Measurements from ENCODE around the gene HELZ2. TPM values are rescaled to one million over a fixed set of nuclear protein-coding genes. Genes with fewer than 3 reads are reported as not detected.

The HELZ2 gene
- total RNA-seq, 1 experiment from 2014 or later, result 35.2 TPM

GRCh38 chr20:63547725-63548480, 26.1 kb downstream of the HELZ2 start, which contains the start of gene SRMS:
TSS of gene SRMS (minus strand) at chr20:63547749. CDS start at chr20:63547463, 286 bp downstream.
- H3K27ac Mint-ChIP-seq (ENCODE audit: unreplicated experiment), result no peak within 1 kb of the TSS
- intact Hi-C loops (cut with micrococcal nuclease; ENCODE audit: unreplicated experiment), result no loop called here
- Histone ChIP-seq H3K36me3 (ENCODE audit: control insufficient read depth, insufficient read depth, low read length) (no peaks in the 10 kb centered on the region), H3K4me1 (peaks cover 28% of the 10 kb centered on the region), H3K27me3 (replicated peaks; ENCODE audit: control insufficient read depth, insufficient read depth, low read length) (no peaks in the 10 kb centered on the region), H3K9me3 (peaks cover under 1% of the 10 kb centered on the region), H3K4me3 (ENCODE audit: low read depth, low read length) (no peak within 1 kb of the TSS)
- no peak within 1 kb of the TSS for H3K4me3 Mint-ChIP-seq (ENCODE audit: unreplicated experiment)
- DNase-seq, result no peak
- H3K9me3 Mint-ChIP-seq (ENCODE audit: unreplicated experiment), result no peaks in the 10 kb centered on the region
- H3K27me3 Mint-ChIP-seq (ENCODE audit: insufficient read depth, unreplicated experiment), result no peaks in the 10 kb centered on the region
- no peak for TF ChIP-seq CTCF (IDR thresholded peaks at IDR 0.05; ENCODE audit: insufficient read depth in 1 of 2, low read depth in 1 of 2, low read length in 1 of 2, severe bottlenecking in 1 of 2, unreplicated experiment in 1 of 2)
- peaks cover 22% of the 10 kb centered on the region for H3K4me1 Mint-ChIP-seq (ENCODE audit: low read depth, unreplicated experiment)
- BruUV-seq (replicated peaks), result no TSS peak
- POLR2A ChIA-PET, result no interaction called here
- CTCF ChIA-PET, result interaction anchor here (1.8 kb wide), 1 partner anchor 10 kb away, joined by 6 read pairs; no protein-coding TSS in a partner anchor
- H3K36me3 Mint-ChIP-seq (ENCODE audit: insufficient read depth, unreplicated experiment), result no peaks in the 10 kb centered on the region

- Histone ChIP-seq H3K27me3 (replicated peaks; ENCODE audit: control insufficient read depth, insufficient read depth, low read length) (no peaks in the 10 kb centered on the region), H3K9me3 (no peaks in the 10 kb centered on the region), H3K36me3 (ENCODE audit: control insufficient read depth, insufficient read depth, low read length) (no peaks in the 10 kb centered on the region), H3K4me1 (peaks cover 28% of the 10 kb centered on the region), H3K4me3 (ENCODE audit: low read depth, low read length) (no peak overlapping the region)
- intact Hi-C loops (cut with micrococcal nuclease; ENCODE audit: unreplicated experiment), result no loop called here
- DNase-seq, result no peak
- H3K36me3 Mint-ChIP-seq (ENCODE audit: insufficient read depth, unreplicated experiment), result no peaks in the 10 kb centered on the region
- BruUV-seq (replicated peaks), result no TSS peak
- CTCF ChIA-PET, result interaction anchor here (1.8 kb wide), 1 partner anchor 9 kb away, joined by 6 read pairs; no protein-coding TSS in a partner anchor
- TF ChIP-seq CTCF (IDR thresholded peaks at IDR 0.05; ENCODE audit: insufficient read depth in 1 of 2, low read depth in 1 of 2, low read length in 1 of 2, severe bottlenecking in 1 of 2, unreplicated experiment in 1 of 2), result no peak
- H3K9me3 Mint-ChIP-seq (ENCODE audit: unreplicated experiment), result no peaks in the 10 kb centered on the region
- no peaks in the 10 kb centered on the region for H3K27me3 Mint-ChIP-seq (ENCODE audit: insufficient read depth, unreplicated experiment)
- no peak overlapping the region for H3K4me3 Mint-ChIP-seq (ENCODE audit: unreplicated experiment)
- no peak overlapping the region for H3K27ac Mint-ChIP-seq (ENCODE audit: unreplicated experiment)
- POLR2A ChIA-PET, result interaction anchor here (0.6 kb wide), 1 partner anchor 195 kb away, joined by 4 read pairs; no protein-coding TSS in a partner anchor
- peaks cover 22% of the 10 kb centered on the region for H3K4me1 Mint-ChIP-seq (ENCODE audit: low read depth, unreplicated experiment)
These were observed 26.9 kb downstream of the HELZ2 start for GRCh38 chr20:63546956-63547724.

- no peaks in the 10 kb centered on the region for H3K27me3 ChIP-seq (replicated peaks; ENCODE audit: control insufficient read depth, insufficient read depth, low read length)
- ChIA-PET POLR2A (interaction anchor here (0.6 kb wide), 1 partner anchor 195 kb away, joined by 4 read pairs; no protein-coding TSS in a partner anchor), CTCF (interaction anchor here (0.7 to 1.8 kb wide), 5 partner anchors 8 to 95 kb away, joined by 3 to 6 read pairs (median 4); partner anchors contain the start of genes HELZ2, PPDPF and PTK6)
- no peaks in the 10 kb centered on the region for H3K27me3 Mint-ChIP-seq (ENCODE audit: insufficient read depth, unreplicated experiment)
- H3K36me3 Mint-ChIP-seq (ENCODE audit: insufficient read depth, unreplicated experiment), result no peaks in the 10 kb centered on the region
- H3K9me3 Mint-ChIP-seq (ENCODE audit: unreplicated experiment), result no peaks in the 10 kb centered on the region
- no peak for DNase-seq
- H3K4me1 ChIP-seq, result peaks cover 28% of the 10 kb centered on the region
- H3K4me3 Mint-ChIP-seq (ENCODE audit: unreplicated experiment), result no peak overlapping the region
- no peak overlapping the region for H3K4me3 ChIP-seq (ENCODE audit: low read depth, low read length)
- no peak overlapping the region for H3K27ac Mint-ChIP-seq (ENCODE audit: unreplicated experiment)
- H3K4me1 Mint-ChIP-seq (ENCODE audit: low read depth, unreplicated experiment), result peaks cover 22% of the 10 kb centered on the region
- BruUV-seq (replicated peaks), result no TSS peak
- intact Hi-C loops (cut with micrococcal nuclease; ENCODE audit: unreplicated experiment), result no loop called here
- H3K9me3 ChIP-seq, result no peaks in the 10 kb centered on the region
- H3K36me3 ChIP-seq (ENCODE audit: control insufficient read depth, insufficient read depth, low read length), result no peaks in the 10 kb centered on the region
- no peak for TF ChIP-seq CTCF (IDR thresholded peaks at IDR 0.05; ENCODE audit: insufficient read depth in 1 of 2, low read depth in 1 of 2, low read length in 1 of 2, severe bottlenecking in 1 of 2, unreplicated experiment in 1 of 2)
These were observed 27.6 kb downstream of the HELZ2 start for GRCh38 chr20:63546256-63546955.
